Activated CD4-positive, alpha-beta T cell treated with anti-CD3 and anti-CD28 coated beads, Interleukin-2, Interleukin-6, amounts not matched to agents 100 ng/mL and 50 ng/mL, durations not matched to agents 16 hours and 8 hours (primary cell): ENCODE data around the gene PRKAG3.

Experiments used
- DNase-seq: peaks from one replicate; pipeline ENCODE4 v3.0.0-alpha.2; 2020

PRKAG3 gene

GRCh38 chr2:218812861-218813260 is 18.7 kb downstream of the PRKAG3 start:
- DNase-seq = no peak

GRCh38 chr2:218812096-218812815 is 19.3 kb downstream of the PRKAG3 start:
- DNase-seq = no peak

GRCh38 chr2:218811382-218811781 is 20.2 kb downstream of the PRKAG3 start:
- DNase-seq = no peak

GRCh38 chr2:218810256-218810655 is 21.3 kb downstream of the PRKAG3 start:
- no peak for DNase-seq

- no peak for DNase-seq
Measured at GRCh38 chr2:218809515-218809914, 22.1 kb downstream of the PRKAG3 start.

GRCh38 chr2:218807626-218808025 is 24.0 kb downstream of the PRKAG3 start:
- no peak for DNase-seq

- DNase-seq = peak; percentile 18
Measured at GRCh38 chr2:218806346-218806978, 25.1 kb downstream of the PRKAG3 start.

- no peak for DNase-seq
Measured at GRCh38 chr2:218805627-218806026, 26.0 kb downstream of the PRKAG3 start.

- DNase-seq = no peak
Measured at GRCh38 chr2:218804817-218805216, 26.8 kb downstream of the PRKAG3 start.

GRCh38 chr2:218802386-218802994 is 29.1 kb downstream of the PRKAG3 start:
- DNase-seq = peak; percentile 6

GRCh38 chr2:218799990-218800389 is 31.6 kb downstream of the PRKAG3 start:
- DNase-seq = no peak

- no peak for DNase-seq
Measured at GRCh38 chr2:218798767-218799504, 32.7 kb downstream of the PRKAG3 start.

GRCh38 chr2:218796691-218797090 is 34.9 kb downstream of the PRKAG3 start:
- no peak for DNase-seq

GRCh38 chr2:218792433-218792832 is 39.2 kb downstream of the PRKAG3 start:
- no peak for DNase-seq

GRCh38 chr2:218788529-218789255 is 42.9 kb downstream of the PRKAG3 start:
- DNase-seq = no peak

- no peak for DNase-seq
Measured at GRCh38 chr2:218786133-218786532, 45.5 kb downstream of the PRKAG3 start.

GRCh38 chr2:218785103-218785502 is 46.5 kb downstream of the PRKAG3 start:
- no peak for DNase-seq

GRCh38 chr2:218783688-218784087 is 47.9 kb downstream of the PRKAG3 start:
- DNase-seq = no peak

- no peak for DNase-seq
Measured at GRCh38 chr2:218782528-218782844, 49.1 kb downstream of the PRKAG3 start.

GRCh38 chr2:218781691-218782527 is 49.7 kb downstream of the PRKAG3 start, which contains the start of gene CYP27A1:
TSS of gene CYP27A1 (plus strand) at chr2:218782147. CDS start at chr2:218782183, 36 bp downstream.
- DNase-seq = no peak

- DNase-seq = no peak
Measured at GRCh38 chr2:218780851-218781690, 50.5 kb downstream of the PRKAG3 start.
